ENCODE measurements around the gene NAPA.

GRCh38 chr19:47509170-47509847 lies 5.6 kb downstream of the NAPA start:
- TF ChIP-seq POLR2A (IDR thresholded peaks at IDR 0.05; ENCODE audit: low read depth, low read length) (no peak), POLR2AphosphoS5 (IDR thresholded peaks at IDR 0.05; ENCODE audit: low read depth, low read length) (no peak), TAF1 (IDR thresholded peaks at IDR 0.05; ENCODE audit: borderline replicate concordance, low read depth, low read length) (no peak)
